ENCODE data around the gene GPER1.

GRCh38 chr7:1043552-1044188 is 44.2 kb upstream of the GPER1 start:
- TF ChIP-seq CTCF (IDR thresholded peaks at IDR 0.05): no peak
- TF ChIP-seq EZH2phosphoT487 (IDR thresholded peaks at IDR 0.05): no peak
- TF ChIP-seq EZH2 (IDR thresholded peaks at IDR 0.05): no peak
